HG03460 (cell line): ENCODE data around the gene EYA4.
A peak's percentile ranks its signal among the peaks of the same experiment; 100 is the strongest.

Experiments
- ATAC-seq: cut with Tn5 transposase; IDR thresholded peaks from one replicate; pipeline ENCODE4 v1.9.1; 2021; ENCODE audit not compliant: unreplicated experiment

EYA4 gene

DNA sequence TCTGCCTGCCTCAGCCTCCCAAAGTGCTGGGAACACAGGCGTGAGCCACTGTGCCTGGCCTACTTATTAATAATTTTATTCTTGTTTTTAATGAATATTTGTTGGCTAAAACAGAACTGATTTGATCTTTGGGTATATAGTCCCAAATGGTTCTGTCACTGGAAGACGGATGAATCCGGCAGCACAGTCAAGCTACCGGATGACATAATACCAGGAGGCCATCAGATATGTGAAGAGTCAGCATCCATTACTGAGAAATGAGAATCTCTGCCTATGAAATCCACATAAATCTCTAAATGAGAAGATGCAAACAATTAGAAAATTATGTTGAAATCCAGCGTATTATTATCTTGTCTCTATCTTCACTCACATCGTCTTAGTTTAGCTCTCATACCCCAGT is 263.0 kb downstream of the EYA4 start:
- ATAC-seq, result no peak

DNA sequence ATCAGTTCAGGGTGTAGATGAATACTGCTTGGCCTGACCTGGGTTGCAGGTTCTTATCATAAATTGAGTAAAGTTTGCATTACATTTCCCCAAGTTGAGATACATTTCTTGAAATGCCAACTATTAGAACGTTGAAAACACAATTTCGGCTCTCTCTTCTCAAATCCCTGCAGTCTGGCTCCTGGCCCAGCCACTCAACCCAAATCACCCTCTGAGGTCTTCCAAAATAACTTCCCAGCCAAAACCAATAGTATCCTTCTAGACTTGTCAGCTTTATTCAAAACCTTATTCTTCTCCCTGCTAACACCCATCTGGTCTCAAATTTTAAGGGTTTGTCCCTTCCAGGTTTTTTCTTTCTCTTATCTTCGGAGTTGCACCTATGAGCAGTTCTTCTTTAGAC is 263.6 kb downstream of the EYA4 start:
- ATAC-seq, result no peak

DNA sequence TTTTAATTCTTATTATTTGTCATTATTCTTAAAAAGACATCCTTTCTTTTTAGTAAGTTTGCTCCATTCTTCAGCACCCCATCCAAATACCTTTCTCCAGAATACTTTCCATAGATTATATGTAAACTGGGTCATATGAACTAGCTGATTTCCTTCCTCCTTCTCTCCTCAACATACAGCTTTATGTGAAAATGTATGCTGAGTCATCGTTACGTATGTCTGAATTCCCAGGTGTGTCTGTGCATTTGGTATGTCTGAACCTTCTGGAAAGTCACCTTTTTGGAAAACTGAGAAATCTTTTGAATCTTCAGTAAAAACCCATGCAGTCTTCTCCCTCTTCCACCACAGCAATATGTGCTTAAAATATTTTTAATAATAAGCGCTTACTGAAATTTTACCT is 264.5 kb downstream of the EYA4 start:
- ATAC-seq, result no peak

DNA sequence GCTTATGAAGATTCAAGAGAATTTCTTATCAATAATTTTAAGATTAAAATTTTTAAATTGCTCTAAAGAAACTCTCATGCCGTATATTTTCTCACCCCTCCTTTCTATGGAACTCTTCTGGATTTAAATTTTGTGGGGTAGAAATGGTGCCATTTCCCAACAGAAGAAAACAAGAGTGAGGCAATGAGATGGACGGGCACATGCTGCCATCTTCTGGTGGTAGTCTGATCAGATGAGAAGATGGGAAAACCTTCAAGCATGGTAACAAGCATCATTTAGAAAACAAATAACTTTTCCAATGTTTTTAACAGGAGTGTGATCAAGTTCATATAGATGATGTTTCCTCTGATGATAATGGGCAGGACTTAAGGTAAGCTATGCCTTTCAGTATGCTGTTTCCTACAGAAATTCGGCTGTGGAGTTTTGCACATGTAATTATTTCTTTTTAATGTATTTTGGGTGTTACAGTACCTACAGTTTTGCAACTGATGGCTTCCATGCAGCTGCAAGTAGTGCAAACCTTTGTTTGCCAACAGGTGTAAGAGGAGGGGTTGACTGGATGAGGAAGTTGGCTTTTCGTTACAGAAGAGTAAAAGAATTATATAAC is 271.4 kb downstream of the EYA4 start:
- ATAC-seq, result no peak

DNA sequence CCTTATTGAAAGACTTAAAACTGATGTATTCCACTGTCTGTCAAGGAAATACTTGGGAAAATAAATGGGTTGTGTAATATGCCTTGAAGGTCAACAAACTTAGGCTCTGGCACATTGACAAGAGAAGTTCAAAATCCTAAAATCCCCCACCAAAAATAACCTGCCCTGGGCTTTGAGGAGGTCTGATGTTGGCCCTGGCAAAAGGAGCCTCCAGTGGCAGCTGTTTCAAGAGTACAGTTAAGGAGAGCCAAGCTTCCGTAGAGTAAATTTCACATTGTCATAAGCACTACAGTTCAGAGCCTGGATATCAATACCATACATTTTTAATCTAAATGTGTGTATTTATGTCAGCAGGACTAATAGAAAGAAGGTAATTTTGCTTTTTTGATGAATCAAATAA is 282.7 kb downstream of the EYA4 start:
- ATAC-seq, result no peak

DNA sequence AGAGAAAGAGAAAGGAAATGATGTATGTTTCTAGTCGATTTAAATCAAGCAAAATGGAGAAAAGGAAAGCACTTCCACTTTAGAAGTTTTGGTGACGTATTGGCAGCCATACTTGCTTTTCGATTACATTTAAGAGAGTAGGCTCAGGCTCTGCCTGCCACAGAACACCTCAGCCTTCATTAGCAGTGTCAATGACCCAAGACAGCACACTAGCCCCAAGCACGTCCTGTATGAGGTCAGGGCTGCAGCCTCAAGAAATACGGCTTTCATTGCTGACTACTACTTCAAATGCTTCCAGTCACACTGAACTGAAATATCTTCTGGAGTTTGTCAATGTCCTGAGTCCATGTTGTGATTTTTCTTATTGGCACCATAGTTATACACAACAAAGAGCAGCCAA is 285.3 kb downstream of the EYA4 start:
- ATAC-seq, result no peak

DNA sequence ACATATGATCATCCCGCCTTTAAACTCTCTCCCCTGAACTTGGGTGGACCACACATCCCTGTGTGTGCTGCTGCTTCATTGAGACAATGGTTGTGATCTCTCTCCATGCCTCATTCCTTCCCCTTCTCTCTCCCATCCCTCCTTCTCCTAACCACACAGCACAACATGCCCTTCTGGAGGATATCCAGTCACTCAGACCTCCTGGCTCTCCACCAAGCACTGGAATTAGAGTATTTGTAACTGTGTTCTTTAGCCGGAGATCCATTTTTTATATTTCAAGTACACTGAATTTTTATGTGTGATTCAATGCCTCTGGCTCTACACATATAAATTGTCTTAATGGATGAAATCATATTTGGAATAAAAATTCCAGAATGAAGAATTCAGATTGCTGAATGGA is 287.4 kb downstream of the EYA4 start:
- ATAC-seq, result no peak

DNA sequence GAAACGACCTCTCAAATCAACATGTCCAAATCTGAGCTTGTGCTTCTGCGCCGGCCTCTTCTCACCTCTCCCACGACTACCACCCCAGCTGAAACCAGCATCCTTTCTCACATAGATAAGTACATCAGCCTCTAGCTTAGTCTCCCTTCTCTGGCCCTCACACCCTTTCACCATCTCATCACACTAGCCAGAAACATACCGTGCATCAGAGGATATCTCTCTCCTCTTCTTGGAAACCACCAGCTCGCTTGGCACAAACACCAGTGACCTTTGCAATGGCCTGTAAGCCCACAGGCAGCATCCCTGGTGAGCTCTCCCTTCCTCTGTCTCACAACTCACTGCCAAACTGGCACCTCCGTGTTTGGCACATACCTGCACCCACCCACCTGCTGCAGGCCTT is 291.8 kb downstream of the EYA4 start:
- ATAC-seq, result no peak

DNA sequence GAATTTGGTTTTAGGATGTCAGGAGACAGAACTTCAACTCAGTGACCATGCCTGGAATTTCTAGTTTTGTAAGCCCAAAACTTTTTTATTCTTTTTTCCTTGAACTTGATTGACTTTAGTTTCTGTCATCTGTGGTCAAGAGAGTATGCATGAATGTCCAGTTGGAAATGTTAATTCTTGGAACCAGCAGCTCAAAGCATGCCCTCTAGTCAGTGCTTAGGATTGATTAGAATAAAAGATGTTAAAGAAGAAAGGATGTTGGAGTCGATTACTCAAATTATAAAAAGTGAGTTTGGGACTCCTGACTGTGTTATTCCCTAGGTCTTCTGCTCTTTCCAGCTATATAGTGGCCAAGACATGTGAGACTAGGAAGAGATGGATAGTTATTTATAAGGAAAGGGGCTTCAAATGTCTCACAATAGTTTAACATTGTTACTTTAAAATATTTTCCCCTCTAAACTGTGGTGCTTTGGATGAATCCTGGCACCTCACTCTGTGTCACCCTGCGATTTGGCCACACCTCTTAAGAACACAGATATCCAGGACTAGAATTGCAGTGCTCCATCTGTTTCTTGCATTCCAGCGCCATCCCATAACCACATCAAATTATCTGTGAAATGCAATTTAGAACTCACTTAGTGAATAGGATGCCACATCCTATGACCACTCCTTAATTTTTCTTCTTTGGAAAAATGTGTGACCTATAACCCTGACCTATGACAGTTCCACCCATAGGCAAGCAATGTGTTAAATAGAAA is 298.5 kb downstream of the EYA4 start:
- no peak for ATAC-seq

DNA sequence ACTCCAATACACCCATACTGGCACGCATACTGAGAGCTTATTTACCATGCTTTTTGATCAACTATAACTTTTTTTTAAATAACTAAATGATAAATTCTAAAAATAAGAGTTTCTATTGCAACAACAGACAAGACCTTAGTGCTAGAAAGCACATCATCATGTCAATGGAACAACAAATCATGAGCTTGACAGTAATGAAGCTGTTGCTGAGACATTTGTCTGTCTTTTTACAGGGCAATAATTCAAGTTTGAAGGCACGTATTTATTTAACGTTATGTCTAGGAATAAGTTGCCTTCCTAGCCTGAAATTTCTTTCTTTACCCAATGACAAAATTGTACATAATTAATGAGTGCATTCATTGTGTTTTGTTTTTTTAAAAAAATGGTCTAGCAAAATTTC is 299.2 kb downstream of the EYA4 start:
- no peak for ATAC-seq

DNA sequence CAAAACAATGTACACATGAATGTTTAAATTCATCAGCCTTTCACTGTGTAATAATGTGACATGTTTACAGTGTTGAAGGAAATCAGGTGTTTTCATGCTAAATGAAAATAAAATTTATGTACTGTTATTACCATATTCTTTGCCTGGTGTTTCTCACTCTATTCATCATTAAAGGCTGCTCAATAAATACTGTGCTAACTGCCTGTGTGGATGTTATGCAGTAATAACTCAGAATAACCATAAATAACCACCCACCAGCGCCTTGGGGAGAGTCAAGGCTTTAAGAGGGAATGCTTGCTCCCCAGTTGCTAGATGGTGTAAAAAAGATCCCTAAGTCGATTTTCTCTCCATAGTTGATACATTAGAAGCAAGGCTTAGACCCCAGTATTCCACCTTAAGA is 299.9 kb downstream of the EYA4 start:
- ATAC-seq, result no peak

DNA sequence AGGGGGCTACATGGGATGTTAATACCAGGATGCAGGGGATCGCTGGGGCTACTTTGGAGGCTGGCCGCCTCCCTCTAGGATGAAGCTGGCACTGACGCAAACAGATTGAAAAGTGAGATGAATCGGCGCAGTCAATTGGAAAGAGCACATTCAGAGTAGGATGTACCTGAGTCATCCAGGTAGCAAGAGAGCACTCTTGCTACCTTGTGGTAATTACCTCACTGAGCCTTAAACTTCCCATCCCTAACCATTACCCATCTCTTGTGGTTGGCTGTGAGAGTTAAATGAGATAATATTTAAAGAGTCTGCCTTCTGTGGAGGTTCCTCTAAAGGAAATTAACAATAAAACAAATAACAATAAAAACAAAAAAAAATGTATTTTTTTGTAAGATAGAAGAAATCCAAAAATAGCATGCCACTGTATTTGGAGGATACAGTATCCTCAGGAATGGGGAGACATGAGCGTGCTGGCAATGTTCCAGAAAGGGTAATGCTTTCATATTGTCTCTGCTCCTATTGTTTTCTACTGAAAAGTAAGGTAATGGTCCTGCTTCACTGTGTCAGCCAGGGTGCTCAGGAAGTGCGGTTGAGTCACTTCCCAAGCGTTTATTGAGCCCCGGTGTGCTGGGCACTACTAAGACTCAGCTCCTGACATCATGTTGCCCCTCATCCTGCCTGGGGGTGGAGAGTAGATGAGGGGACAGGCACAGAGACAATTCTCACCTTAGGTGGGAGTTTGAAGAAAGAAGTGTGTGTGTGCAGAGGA is 301.1 kb downstream of the EYA4 start:
- ATAC-seq, result no peak

DNA sequence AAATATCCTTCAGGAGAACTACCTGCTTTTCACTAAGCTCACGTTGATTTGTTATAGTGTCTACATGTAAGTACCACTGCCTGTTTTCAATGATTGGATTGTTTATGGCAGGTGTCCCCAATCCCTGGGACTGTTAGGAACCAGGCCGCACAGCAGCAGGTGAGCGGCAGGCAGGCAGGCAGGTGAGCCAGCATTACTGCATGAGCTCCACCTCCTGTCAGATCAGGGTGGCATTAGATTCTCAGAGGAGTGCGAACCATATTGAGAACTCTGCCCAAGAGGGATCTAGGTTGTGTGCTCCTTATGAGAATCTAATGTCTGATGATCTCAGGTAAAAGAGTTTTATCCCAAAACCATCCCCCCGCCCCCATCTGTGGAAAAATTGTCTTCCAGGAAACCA is 303.3 kb downstream of the EYA4 start:
- ATAC-seq, result no peak

DNA sequence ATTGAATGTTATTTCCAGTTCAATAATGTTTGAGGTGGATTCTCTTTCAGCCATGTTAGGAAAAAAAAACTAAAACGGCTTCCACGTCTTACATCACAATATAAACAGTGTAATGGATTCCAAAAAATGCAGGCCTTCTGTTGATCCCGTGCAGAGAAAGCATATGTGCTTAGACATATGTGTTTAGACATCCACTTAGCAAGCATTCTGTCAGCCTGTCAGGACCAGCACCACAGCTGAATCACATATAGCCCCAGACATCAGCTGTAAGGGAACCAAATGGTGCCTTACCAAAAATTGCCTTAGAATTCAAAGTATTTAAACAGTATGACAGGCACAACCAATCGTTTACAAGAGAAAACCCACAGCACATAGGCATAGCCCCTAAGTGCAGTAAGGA is 304.9 kb downstream of the EYA4 start:
- ATAC-seq, result no peak

DNA sequence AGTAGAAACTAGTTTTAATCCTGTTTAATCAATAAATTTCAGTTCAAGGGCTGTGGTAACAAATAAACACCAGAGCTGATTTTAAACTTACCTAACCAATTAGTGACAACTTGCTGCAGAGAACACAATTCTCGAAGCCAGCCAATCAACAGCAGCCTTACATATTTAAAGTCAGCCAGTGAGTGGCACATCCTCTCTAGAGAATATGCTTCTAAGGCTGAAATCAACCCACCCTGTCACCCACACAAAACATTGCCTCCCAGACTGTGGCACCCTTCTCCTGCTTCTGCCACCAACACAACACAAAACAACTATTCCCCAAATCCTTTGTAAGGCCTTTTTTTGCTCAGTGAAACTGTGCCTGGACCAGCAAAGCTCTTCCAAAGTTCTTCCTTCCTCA is 306.0 kb downstream of the EYA4 start:
- ATAC-seq, result no peak

DNA sequence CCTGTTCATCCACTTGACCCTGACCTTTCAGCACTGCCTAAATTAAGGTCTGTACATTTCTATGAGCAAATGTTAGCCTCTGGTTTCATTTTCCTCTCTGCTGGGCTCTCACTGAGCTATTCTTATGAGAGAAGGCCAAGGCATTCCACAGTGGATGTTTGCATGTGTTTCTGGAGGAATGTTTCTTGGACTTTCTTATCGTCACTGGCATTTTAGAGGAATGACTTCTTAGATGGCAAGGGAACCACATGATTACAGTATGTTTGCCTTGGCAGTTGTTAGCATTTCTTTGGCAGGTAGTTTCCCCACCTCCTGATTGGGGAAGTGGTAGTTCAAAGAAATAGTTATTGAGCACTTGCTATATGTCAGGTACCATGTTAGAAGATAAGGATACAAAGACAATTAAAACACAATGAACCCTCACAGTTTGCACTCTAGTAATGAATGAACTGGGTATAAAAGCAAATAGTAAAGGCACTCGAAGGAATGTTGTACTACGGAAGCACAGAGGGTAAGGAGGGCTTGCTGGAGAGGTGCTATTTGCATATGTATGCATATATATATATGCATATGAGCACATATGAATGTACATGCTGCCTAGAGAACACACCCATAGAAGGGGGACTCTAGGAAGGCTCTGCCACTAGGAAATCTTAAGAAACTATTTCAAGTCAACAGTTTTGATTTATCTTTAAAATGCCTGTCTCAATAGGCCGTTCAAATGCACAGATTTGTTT is 307.4 kb downstream of the EYA4 start:
- no peak for ATAC-seq

DNA sequence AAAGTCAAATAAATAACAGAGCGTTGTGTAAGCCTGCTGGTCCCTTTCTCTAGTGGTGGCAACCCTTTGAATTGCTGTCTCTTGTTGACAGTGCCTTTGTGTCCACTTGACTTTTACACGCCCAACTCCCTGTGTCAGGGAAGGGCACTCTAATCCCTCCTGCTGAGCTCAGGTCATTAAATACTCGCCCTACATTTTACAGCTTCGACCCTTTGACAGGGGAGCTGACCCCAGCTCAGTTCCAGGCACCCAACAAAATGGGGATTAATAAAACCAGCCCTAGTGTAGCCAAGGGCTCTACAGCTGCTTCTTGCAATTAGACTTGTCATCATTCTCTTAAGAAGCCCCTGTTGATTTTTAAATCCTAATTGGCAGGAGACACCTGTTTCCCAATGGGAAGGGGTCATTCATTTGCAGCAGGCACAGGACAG is 308.2 kb downstream of the EYA4 start:
- no peak for ATAC-seq

DNA sequence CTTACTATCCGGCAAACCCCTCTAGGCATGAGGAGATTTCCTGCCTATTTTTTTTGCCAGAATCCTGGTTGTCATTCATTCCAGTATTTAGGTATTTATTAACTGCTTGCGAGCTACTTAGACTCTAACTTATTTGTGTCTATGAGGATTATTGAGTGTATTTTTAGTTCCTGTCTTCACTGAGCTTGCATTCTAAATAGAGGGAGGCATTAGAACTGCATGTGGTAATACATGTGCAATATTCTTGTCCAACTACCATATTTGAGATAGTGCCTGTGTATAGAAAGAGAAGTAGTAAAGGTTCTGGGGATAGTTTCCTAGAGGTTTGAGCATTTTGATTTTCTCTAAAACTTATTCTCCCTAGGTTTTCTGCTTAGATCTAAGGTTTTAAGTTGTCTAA is 308.9 kb downstream of the EYA4 start:
- no peak for ATAC-seq

DNA sequence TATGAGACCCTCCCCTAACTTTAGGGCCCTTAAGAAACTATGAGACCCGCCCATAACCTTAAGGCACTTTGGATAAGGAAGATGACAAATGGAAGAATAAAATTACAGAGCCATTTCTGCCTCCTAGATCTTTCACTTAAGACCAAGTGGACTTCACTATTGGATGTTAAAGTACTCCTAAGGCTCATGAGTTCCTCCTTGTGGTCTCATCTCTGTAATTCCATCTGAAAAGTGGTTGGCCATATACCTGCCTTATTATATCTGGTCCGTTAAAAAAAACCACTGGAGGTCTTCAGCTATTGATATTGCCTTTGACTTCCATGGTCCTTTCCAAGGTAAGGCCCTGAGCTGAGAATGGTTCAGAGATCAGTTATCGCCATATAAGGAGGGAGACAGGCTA is 310.3 kb downstream of the EYA4 start:
- no peak for ATAC-seq

DNA sequence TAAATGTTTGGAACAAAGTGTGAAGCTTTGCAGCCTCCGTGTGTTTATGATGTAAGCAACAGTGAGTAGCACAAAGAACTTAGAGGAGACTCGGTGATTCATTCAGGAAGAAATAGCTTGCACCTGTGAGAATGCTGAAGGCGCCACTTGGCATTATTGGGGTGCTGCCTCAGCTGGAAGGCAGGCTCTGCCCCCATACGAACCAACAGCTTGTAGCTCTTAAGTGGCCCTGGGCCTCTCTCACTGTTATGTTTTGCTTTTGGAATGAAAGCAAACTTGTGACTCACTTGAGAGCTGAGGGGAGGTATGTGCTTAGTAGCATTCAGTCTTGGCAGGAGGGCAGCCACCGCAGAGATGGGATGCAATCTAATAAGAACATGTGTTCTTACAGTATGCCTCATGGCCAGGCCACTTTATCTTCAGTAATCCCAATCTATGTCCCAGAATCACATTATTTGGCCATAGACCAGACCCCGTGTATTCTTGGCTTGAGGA is 310.7 kb downstream of the EYA4 start:
- no peak for ATAC-seq

DNA sequence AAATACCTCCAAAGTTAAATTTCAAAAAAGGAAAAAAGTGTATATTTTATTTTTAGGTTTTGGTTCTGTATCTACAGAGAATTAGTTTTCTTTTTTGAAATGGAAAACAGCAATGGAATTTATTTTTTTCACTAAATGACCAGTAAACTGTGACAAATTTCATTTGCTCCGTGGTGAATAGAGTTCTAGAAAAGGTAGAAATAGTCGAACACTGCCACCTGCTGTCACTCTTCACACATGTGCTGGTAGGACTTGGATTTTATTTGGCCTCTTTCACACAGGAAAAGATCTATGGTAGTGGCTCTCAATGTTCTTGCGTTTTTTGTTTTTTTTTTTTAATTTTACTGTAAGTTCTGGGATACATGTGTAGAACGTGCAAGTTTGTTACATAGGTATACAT is 312.5 kb downstream of the EYA4 start:
- peak; percentile 84 for ATAC-seq
